Testis (tissue), 2 donors: Measurements from ENCODE around the gene RET.

Experiments
- CTCF ChIP-seq, 3 experiments: fragments of 450-650 bp in 2 of 3; fragments of 200-600 bp in 1 of 3; sonication (generic) in 1 of 3; IDR thresholded peaks; one replicate each; pipeline ENCODE4 v1.5.1; 2016 to 2019; ENCODE audit warnings: antibody characterized with exemption in 3 of 3, mild to moderate bottlenecking in 2 of 3, moderate library complexity in 1 of 3
- POLR2A ChIP-seq: fragments of 450-650 bp; IDR thresholded peaks from one replicate; pipeline ENCODE4 v1.6.1; 2017; ENCODE audit warnings: antibody characterized with exemption, mild to moderate bottlenecking, moderate library complexity

GRCh38 chr10:43068471-43069210 is 8.2 kb upstream of the RET start:
- TF ChIP-seq CTCF (IDR thresholded peaks at IDR 0.05) (no peak), POLR2A (no peak)
